Measurements from ENCODE around the gene UGGT2. TPM values are rescaled to one million over a fixed set of nuclear protein-coding genes. Genes with fewer than 3 reads are reported as not detected.
A peak's percentile ranks its signal among the peaks of the same experiment; 100 is the strongest.
"Not testable (repeated sequence)": the region's sequence is repeated elsewhere in the genome, so short reads cannot be mapped to it uniquely, and the experiment has no call there.

The UGGT2 gene
- polyA plus RNA-seq, 2 of the 4 experiments (the other 2 are of a cell fraction): 10.3 to 27.9 TPM

- Histone ChIP-seq H3K27ac (no peak overlapping the region), H3K9me3 (no peaks in the 10 kb centered on the region), H3K4me1 (no peaks in the 10 kb centered on the region), H3K4me3 (no peak overlapping the region), H3K4me2 (no peak overlapping the region)
- ATAC-seq (no peak), FAIRE-seq (no peak), DNase-seq (ENCODE audit: low read depth in 1 of 2, low spot score in 1 of 2) (no peak)
- TF ChIP-seq RCOR1 (IDR thresholded peaks at IDR 0.05; ENCODE audit: low read depth, low read length): no peak
- no peak for TF ChIP-seq SREBF2 (IDR thresholded peaks at IDR 0.05)
- TF ChIP-seq RARB (CRISPR knock-in tag; IDR thresholded peaks at IDR 0.05): no peak
- no peak for TF ChIP-seq POLR2AphosphoS2 (conservative IDR thresholded peaks at IDR 0.05; ENCODE audit: low read length)
- no peak for TF ChIP-seq FOXS1 (CRISPR knock-in tag; IDR thresholded peaks at IDR 0.05)
- no peak for TF ChIP-seq JUNB (IDR thresholded peaks at IDR 0.05)
- no peak for TF ChIP-seq MAFK (IDR thresholded peaks at IDR 0.05; ENCODE audit: partially characterized antibody)
- no peak for TF ChIP-seq HEYL (CRISPR knock-in tag; IDR thresholded peaks at IDR 0.05)
- no peak for TF ChIP-seq HDAC2 (IDR thresholded peaks at IDR 0.05)
- no peak for TF ChIP-seq RNF2 (IDR thresholded peaks at IDR 0.05; ENCODE audit: borderline replicate concordance, low read depth)
- no peak for TF ChIP-seq ELK1 (IDR thresholded peaks at IDR 0.05; ENCODE audit: low read depth, low read length)
- TF ChIP-seq MAZ (IDR thresholded peaks at IDR 0.05; ENCODE audit: borderline replicate concordance, low read depth, low read length): no peak
- TF ChIP-seq HOXB13 (CRISPR knock-in tag; IDR thresholded peaks at IDR 0.05; ENCODE audit: low read depth): no peak
- TF ChIP-seq HMGXB4 (CRISPR knock-in tag; IDR thresholded peaks at IDR 0.05; ENCODE audit: borderline replicate concordance): no peak
- ChIA-PET POLR2A (no interaction called here), CTCF (interaction anchor here (0.9 kb wide), 1 partner anchor 169 kb away, joined by 3 read pairs; no protein-coding TSS in a partner anchor)
- WGBS (ENCODE audit: missing lambda C conversion rate): 98% methylated on average over 3 of the region's 3 CpGs
These were observed 260.1 kb downstream of the UGGT2 start for GRCh38 chr13:95793018-95793555.

- H3K9me3 ChIP-seq: no peaks in the 10 kb centered on the region
- no peak overlapping the region for H3K4me3 ChIP-seq
- no peak for ATAC-seq
- no peak for FAIRE-seq
- ChIA-PET POLR2A (no interaction called here), CTCF (interaction anchor here (0.6 to 1.2 kb wide), 4 partner anchors 10 to 355 kb away, joined by 3 to 6 read pairs (median 4); no protein-coding TSS in a partner anchor)
- no peak overlapping the region for H3K4me2 ChIP-seq
- WGBS (ENCODE audit: missing lambda C conversion rate): 83% methylated on average over 7 of the region's 7 CpGs
- no peaks in the 10 kb centered on the region for H3K4me1 ChIP-seq
- TF ChIP-seq CEBPB (IDR thresholded peaks at IDR 0.05) (no peak), POLR2A (IDR thresholded peaks at IDR 0.05; ENCODE audit: low read length) (no peak), JUNB (IDR thresholded peaks at IDR 0.05) (no peak)
- DNase-seq (ENCODE audit: low read depth in 1 of 2, low spot score in 1 of 2): no peak
- no peak overlapping the region for H3K27ac ChIP-seq
These were observed 262.0 kb downstream of the UGGT2 start for GRCh38 chr13:95791084-95791722.

- H3K4me2 ChIP-seq; H3K4me1 ChIP-seq; POLR2A ChIA-PET; H3K27ac ChIP-seq; DNase-seq (ENCODE audit: low read depth in 1 of 2, low spot score in 1 of 2); H3K9me3 ChIP-seq; H3K4me3 ChIP-seq; ATAC-seq; FAIRE-seq: not testable (repeated sequence)
- CTCF ChIA-PET: interaction anchor here (1.2 to 1.5 kb wide), 2 partner anchors 31 to 85 kb away, joined by 3 read pairs; no protein-coding TSS in a partner anchor
These were observed 263.9 kb downstream of the UGGT2 start for GRCh38 chr13:95789315-95789714.

- FAIRE-seq: no peak
These were observed 265.1 kb downstream of the UGGT2 start for GRCh38 chr13:95788100-95788463.

More at GRCh38 chr13:95788100-95788463, 265.1 kb downstream of the UGGT2 start:
- ATAC-seq: peak in 1 of 2 experiments; percentile 17; a peak in 2 of 6 replicates
- Histone ChIP-seq H3K4me1 (peaks cover 14% of the 10 kb centered on the region), H3K4me2 (no peak overlapping the region), H3K9me3 (no peaks in the 10 kb centered on the region), H3K4me3 (no peak overlapping the region), H3K27ac (no peak overlapping the region)
- WGBS (ENCODE audit: missing lambda C conversion rate): 86% methylated on average over 2 of the region's 2 CpGs
- CTCF ChIA-PET: interaction anchor here (1.2 to 1.7 kb wide), 2 partner anchors 32 to 46 kb away, joined by 3 to 7 read pairs; no protein-coding TSS in a partner anchor
- DNase-seq (ENCODE audit: low read depth in 1 of 2, low spot score in 1 of 2): no peak
- POLR2A ChIA-PET: no interaction called here
- TF ChIP-seq HOXA7 (CRISPR knock-in tag; IDR thresholded peaks at IDR 0.05): no peak

Measured in A549 (cell line).